IMR-90 (cell line): Measurements from ENCODE around the gene ICAM1. TPM values are rescaled to one million over a fixed set of nuclear protein-coding genes. Genes with fewer than 3 reads are reported as not detected.

ENCODE experiments used
- ATAC-seq: fragments of 200-7000 bp; cut with Tn5 transposase; 2 replicates; pipeline ENCODE4 v1.9.1; 2020; ENCODE audit warnings: low read depth, mild to moderate bottlenecking, moderate library complexity
- BruUV-seq: library from RNA; stranded (reverse); fragments of 400-500 nt; replicated peaks from 2 replicates; lab custom pipeline; 2021; lab: Mats Ljungman, UMichigan
- CTCF ChIA-PET: fragments of 300-600 bp; formaldehyde crosslinking; extraction: SDS; loops from one replicate; lab custom pipeline; 2021; ENCODE audit warnings: antibody characterized with exemption; lab: Yijun Ruan, JAX
- POLR2A ChIA-PET: fragments of 300-600 bp; sonication (Branson Sonifier 250); formaldehyde crosslinking; loops from one replicate; lab custom pipeline; 2022; ENCODE audit warnings: antibody characterized with exemption; ENCODE audit not compliant: unreplicated experiment; lab: Charles Lee
- DNase-seq: peaks from one replicate; pipeline ENCODE4 v3.0.0; 2013
- H2AFZ ChIP-seq: replicated peaks from 2 replicates; pipeline ENCODE3; 2013; ENCODE audit warnings: low read length, mild to moderate bottlenecking; ENCODE audit not compliant: poor library complexity
- H2AK5ac ChIP-seq: 2 replicates; pipeline ENCODE4 v1.6.1; 2013; ENCODE audit warnings: low read depth, low read length, inconsistent platforms
- H2AK9ac ChIP-seq: replicated peaks from 2 replicates; pipeline ENCODE3; 2013; ENCODE audit warnings: mild to moderate bottlenecking, low read depth, low read length, moderate library complexity; ENCODE audit not compliant: poor library complexity
- H2BK120ac ChIP-seq: 2 replicates; pipeline ENCODE4 v1.6.1; 2013; ENCODE audit warnings: low read depth, low read length, inconsistent platforms
- H2BK15ac ChIP-seq: 3 replicates; pipeline ENCODE4 v1.6.1; 2013; ENCODE audit warnings: low read depth, low read length, inconsistent platforms
- H2BK20ac ChIP-seq: 2 replicates; pipeline ENCODE4 v1.6.1; 2013; ENCODE audit warnings: low read depth, mild to moderate bottlenecking, inconsistent platforms, low read length, moderate library complexity
- H2BK5ac ChIP-seq: 2 replicates; pipeline ENCODE4 v1.6.1; 2013; ENCODE audit warnings: mild to moderate bottlenecking, low read depth, low read length, inconsistent platforms; ENCODE audit not compliant: poor library complexity, severe bottlenecking
- H3K14ac ChIP-seq: replicated peaks from 2 replicates; pipeline ENCODE4 v1.6.1; 2013; ENCODE audit warnings: low read depth, low read length, inconsistent platforms
- H3K18ac ChIP-seq: 2 replicates; pipeline ENCODE4 v1.6.1; 2013; ENCODE audit warnings: low read depth, low read length, control low read depth
- H3K23ac ChIP-seq: 2 replicates; pipeline ENCODE4 v1.6.1; 2013; ENCODE audit warnings: low read depth, low read length, inconsistent platforms
- H3K27ac ChIP-seq: 2 replicates; pipeline ENCODE4 v1.5.1; 2013; ENCODE audit warnings: mild to moderate bottlenecking, control low read depth, low read length; ENCODE audit not compliant: insufficient read depth
- H3K27me3 ChIP-seq: 2 replicates; pipeline ENCODE4 v1.6.1; 2013; ENCODE audit warnings: low read length; ENCODE audit not compliant: control insufficient read depth, insufficient read depth
- H3K36me3 ChIP-seq: 2 replicates; pipeline ENCODE4 v1.6.1; 2013; ENCODE audit warnings: low read length, mixed read lengths; ENCODE audit not compliant: control insufficient read depth, insufficient read depth
- H3K4ac ChIP-seq: 2 replicates; pipeline ENCODE4 v1.6.1; 2013; ENCODE audit warnings: low read depth, low read length, inconsistent platforms
- H3K4me1 ChIP-seq: 2 replicates; pipeline ENCODE4 v1.6.1; 2013; ENCODE audit warnings: low read length, mixed read lengths; ENCODE audit not compliant: control insufficient read depth, insufficient read depth
- H3K4me2 ChIP-seq: 2 replicates; pipeline ENCODE4 v1.6.1; 2013; ENCODE audit warnings: low read depth, mild to moderate bottlenecking, control low read depth, low read length, moderate library complexity
- H3K4me3 ChIP-seq: 2 replicates; pipeline ENCODE4 v1.5.1; 2013; ENCODE audit warnings: low read depth, mild to moderate bottlenecking, control low read depth, low read length, moderate library complexity; ENCODE audit not compliant: insufficient read depth
- H3K56ac ChIP-seq: 2 replicates; pipeline ENCODE4 v1.6.1; 2013; ENCODE audit warnings: low read length, inconsistent platforms; ENCODE audit not compliant: insufficient read depth; ENCODE audit errors: extremely low read depth
- H3K79me1 ChIP-seq, 2 experiments: 2 replicates each; pipeline ENCODE4 v1.6.1; 2013; ENCODE audit warnings: low read length in 2 of 2, inconsistent platforms in 1 of 2, low read depth in 1 of 2
- H3K9ac ChIP-seq: 2 replicates; pipeline ENCODE4 v1.6.1; 2013; ENCODE audit warnings: low read depth, low read length, control low read depth
- H3K9me1 ChIP-seq: 2 replicates; pipeline ENCODE4 v1.6.1; 2013; ENCODE audit warnings: low read length, inconsistent platforms; ENCODE audit not compliant: insufficient read depth
- H3K9me3 ChIP-seq: 2 replicates; pipeline ENCODE4 v1.6.1; 2013; ENCODE audit warnings: low read length; ENCODE audit not compliant: control insufficient read depth, insufficient read depth
- H4K20me1 ChIP-seq: 2 replicates; pipeline ENCODE4 v1.6.1; 2013; ENCODE audit warnings: low read length, inconsistent platforms; ENCODE audit not compliant: insufficient read depth
- H4K5ac ChIP-seq: 2 replicates; pipeline ENCODE4 v1.6.1; 2013; ENCODE audit warnings: mild to moderate bottlenecking, low read depth, low read length, control low read depth
- H4K8ac ChIP-seq, 2 experiments: 2 replicates each; pipeline ENCODE4 v1.6.1; 2013; ENCODE audit warnings: low read depth in 2 of 2, low read length in 2 of 2, control low read depth in 1 of 2, inconsistent platforms in 1 of 2
- H4K91ac ChIP-seq: 2 replicates; pipeline ENCODE4 v1.6.1; 2013; ENCODE audit warnings: low read depth, low read length, inconsistent platforms; ENCODE audit not compliant: insufficient read depth
- BHLHE40 ChIP-seq: fragments of 150-350 bp; IDR thresholded peaks from 2 replicates; pipeline ENCODE4 v1.6.1; 2016; ENCODE audit warnings: mild to moderate bottlenecking, low read depth, low read length
- CEBPB ChIP-seq: IDR thresholded peaks from 2 replicates; pipeline ENCODE4 v1.6.1; 2012; ENCODE audit warnings: low read depth, low read length, improper control_type of control experiment
- CHD1 ChIP-seq: IDR thresholded peaks from 2 replicates; pipeline ENCODE4 v1.6.1; 2012; ENCODE audit warnings: low read depth, low read length, improper control_type of control experiment
- CTCF ChIP-seq: conservative IDR thresholded peaks from 2 replicates; pipeline ENCODE4 v1.5.1; 2012; ENCODE audit warnings: mild to moderate bottlenecking, low read depth, low read length, improper control_type of control experiment
- ELK1 ChIP-seq: fragments of 150-350 bp; IDR thresholded peaks from 2 replicates; pipeline ENCODE4 v1.6.1; 2016; ENCODE audit warnings: low read depth, mild to moderate bottlenecking, low read length, moderate library complexity, borderline replicate concordance
- FOS ChIP-seq: fragments of 150-350 bp; IDR thresholded peaks from 2 replicates; pipeline ENCODE4 v1.6.1; 2016; ENCODE audit warnings: low read depth, low read length
- MAFK ChIP-seq: IDR thresholded peaks from 2 replicates; pipeline ENCODE4 v1.6.1; 2012; ENCODE audit warnings: low read depth, low read length, improper control_type of control experiment
- MAZ ChIP-seq: IDR thresholded peaks from 2 replicates; pipeline ENCODE4 v1.6.1; 2012; ENCODE audit warnings: low read depth, mild to moderate bottlenecking, low read length, improper control_type of control experiment, moderate library complexity, borderline replicate concordance
- MXI1 ChIP-seq: IDR thresholded peaks from 2 replicates; pipeline ENCODE4 v1.6.1; 2012; ENCODE audit warnings: low read depth, mild to moderate bottlenecking, low read length, moderate library complexity, borderline replicate concordance
- NFE2L2 ChIP-seq: fragments of 150-350 bp; IDR thresholded peaks from 2 replicates; pipeline ENCODE4 v1.6.1; 2016; ENCODE audit warnings: low read depth, mild to moderate bottlenecking, low read length
- POLR2A ChIP-seq: IDR thresholded peaks from 2 replicates; pipeline ENCODE4 v1.6.1; 2012; ENCODE audit warnings: mild to moderate bottlenecking, low read depth, low read length
- RAD21 ChIP-seq: IDR thresholded peaks from 2 replicates; pipeline ENCODE4 v1.6.1; 2012; ENCODE audit warnings: low read length, improper control_type of control experiment
- RCOR1 ChIP-seq: IDR thresholded peaks from 2 replicates; pipeline ENCODE4 v1.6.1; 2012; ENCODE audit warnings: mild to moderate bottlenecking, low read length, improper control_type of control experiment; ENCODE audit not compliant: insufficient replicate concordance
- SMC3 ChIP-seq: fragments of 150-350 bp; IDR thresholded peaks from 2 replicates; pipeline ENCODE4 v1.6.1; 2016; ENCODE audit warnings: low read depth, mild to moderate bottlenecking, antibody characterized with exemption, low read length, moderate library complexity
- USF2 ChIP-seq: fragments of 150-350 bp; IDR thresholded peaks from 2 replicates; pipeline ENCODE4 v1.6.1; 2017; ENCODE audit warnings: mild to moderate bottlenecking, antibody characterized with exemption, low read length, low read depth
- WGBS, 2 experiments: methylation state at CpG; one replicate each; pipeline versions ENCODE4 v1.1.5 to v1.1.7; 2013; ENCODE audit warnings: missing lambda C conversion rate in 2 of 2; ENCODE audit not compliant: insufficient read length in 1 of 2; ENCODE audit errors: extremely low coverage in 2 of 2; 5-methylcytosine and 5-hydroxymethylcytosine counted together
- dilution Hi-C: fragments of 300-500 bp; cut with HindIII; formaldehyde crosslinking; loops from one replicate; pipeline ENCODE4 v1.14.3; 2018; ENCODE audit warnings: low sequenced_read_pairs; ENCODE audit not compliant: unreplicated experiment
- in situ Hi-C: fragments of 300-500 bp; cut with MboI; formaldehyde crosslinking; loops from 3 replicates; pipeline ENCODE4 v1.14.3; 2019; ENCODE audit warnings: low sequenced_read_pairs, inconsistent platforms, mixed read lengths
- intact Hi-C: fragments of 100-400 bp; cut with micrococcal nuclease; formaldehyde crosslinking; loops from 2 replicates; pipeline ENCODE4 v1.10.0; 2022
- polyA plus RNA-seq, 3 experiments: library from polyadenylated mRNA; depleted of rRNA; stranded (reverse); fragments of >200 nt; gene quantifications; 2 replicates each; pipeline ENCODE4 v1.2.3, GENCODE V29; 2012; ENCODE audit warnings: low replicate concordance in 1 of 3
- total RNA-seq: library from RNA; depleted of rRNA; stranded (reverse); fragments of >200 nt; gene quantifications from 2 replicates; pipeline ENCODE4 v1.2.3, GENCODE V29; 2012

The ICAM1 gene
- total and polyA plus RNA-seq, 2 of the 4 experiments (the other 2 are of a cell fraction) = 10.6 to 19.1 TPM

- H3K4me3 ChIP-seq = no peak overlapping the region
- peaks cover 6 to 7% of the 10 kb centered on the region in 2 experiments; a peak in 2 of 4 replicates for H3K79me1 ChIP-seq
- ChIA-PET CTCF (interaction anchor here (1.0 to 2.5 kb wide), 5 partner anchors 9 to 328 kb away, joined by 3 to 7 read pairs (median 6); no protein-coding TSS in a partner anchor), POLR2A (interaction anchor here (0.6 kb wide), 1 partner anchor 14 kb away, joined by 3 read pairs; no protein-coding TSS in a partner anchor)
- no peak overlapping the region for H3K27ac ChIP-seq
- H4K91ac ChIP-seq = no peak overlapping the region
- no peak overlapping the region for H2BK120ac ChIP-seq
- no peak overlapping the region for H4K8ac ChIP-seq
- H4K20me1 ChIP-seq = no peaks in the 10 kb centered on the region
- H2BK15ac ChIP-seq = no peak overlapping the region
- H3K14ac ChIP-seq = no peak overlapping the region
- no peak overlapping the region for H3K18ac ChIP-seq
- no peak overlapping the region for H3K4me2 ChIP-seq
- no peaks in the 10 kb centered on the region for H3K9me3 ChIP-seq
- no peaks in the 10 kb centered on the region for H3K27me3 ChIP-seq
- H3K36me3 ChIP-seq = peaks cover 34% of the 10 kb centered on the region
- in situ Hi-C loops = no loop called here
- BruUV-seq = no TSS peak
- H3K9me1 ChIP-seq = no peaks in the 10 kb centered on the region
- peak overlapping the region; percentile 19 for H2AK9ac ChIP-seq
- H3K4ac ChIP-seq = no peak overlapping the region
- DNase-seq = peak; percentile 85
- no peaks in the 10 kb centered on the region for H3K4me1 ChIP-seq
- no peak overlapping the region for H4K5ac ChIP-seq
- H2BK20ac ChIP-seq = no peak overlapping the region
- intact Hi-C loops = loop anchor here (1.0 to 10.0 kb wide), 2 partner anchors 130 to 235 kb away; no protein-coding TSS in a partner anchor
- no peak overlapping the region for H3K9ac ChIP-seq
- no peak overlapping the region for H2AK5ac ChIP-seq
- H3K56ac ChIP-seq = no peak overlapping the region
- WGBS, 2 experiments = 72% methylated on average over 14 of the region's 32 CpGs; no CpG with 5 or more reads in 1 of the 2 experiments
- H3K23ac ChIP-seq = no peak overlapping the region
- no peak overlapping the region for H2BK5ac ChIP-seq
- dilution Hi-C loops = no loop called here
- peak overlapping the region; percentile 39 for H2AFZ ChIP-seq
- ATAC-seq = peak; percentile 85
- TF ChIP-seq RCOR1 (no peak), MAFK (no peak), MXI1 (no peak), RAD21 (peak; percentile 81), ELK1 (no peak), BHLHE40 (no peak), CEBPB (no peak), USF2 (no peak), CHD1 (no peak), CTCF (peak; percentile 79), NFE2L2 (no peak), MAZ (no peak), SMC3 (peak; percentile 62), POLR2A (no peak), FOS (no peak)
Measured at GRCh38 chr19:10259162-10259905, 11.6 kb upstream of the ICAM1 start.
